ENCODE data around the gene SPAG9. TPM values are rescaled to one million over a fixed set of nuclear protein-coding genes. Genes with fewer than 3 reads are reported as not detected.

SPAG9 gene
- total RNA-seq, 6 experiments from 2014 or later, result 35.2 to 49.7 (median 43.3) TPM

- no peaks in the 10 kb centered on the region for H3K36me3 ChIP-seq
- H3K27me3 ChIP-seq, result no peaks in the 10 kb centered on the region
- TF ChIP-seq CTCF (IDR thresholded peaks at IDR 0.05), result no peak
- peak; percentile 89 for TF ChIP-seq POLR2A (IDR thresholded peaks at IDR 0.05)
- peaks cover 0 to 45% (median 12%) of the 10 kb centered on the region in 4 donors for H3K4me1 ChIP-seq
- intact Hi-C loops (cut with DNase I), result no loop called here
- H3K9me3 ChIP-seq, result no peaks in the 10 kb centered on the region
- peak overlapping the region; percentile 90 to 99 (median 96) for H3K27ac ChIP-seq
- DNase-seq, result peak; percentile 92 to 94 (median 94)
- H3K4me3 ChIP-seq, result peak overlapping the region; percentile 29 to 87 (median 56)
- ATAC-seq, result peak; percentile 72 to 81 (median 75)
- WGBS (ENCODE audit: insufficient coverage, low coverage, low lambda C conversion rate, missing lambda C conversion rate), result 19% methylated on average over 19 of the region's 23 CpGs
These were observed 1.2 kb upstream of the SPAG9 start for GRCh38 chr17:51121620-51122472.

GRCh38 chr17:51120357-51120738 is 320 bp downstream of the SPAG9 start:
- Histone ChIP-seq H3K4me1 (peaks cover 0 to 36% (median 15%) of the 10 kb centered on the region in 4 donors), H3K27me3 (no peaks in the 10 kb centered on the region), H3K9me3 (no peaks in the 10 kb centered on the region), H3K27ac (peak overlapping the region; percentile 95 to 98 (median 96)), H3K36me3 (no peaks in the 10 kb centered on the region), H3K4me3 (peak overlapping the region; percentile 87 to 98 (median 95))
- TF ChIP-seq POLR2A (IDR thresholded peaks at IDR 0.05) (no peak), CTCF (IDR thresholded peaks at IDR 0.05) (no peak)
- WGBS (ENCODE audit: insufficient coverage, low coverage, low lambda C conversion rate, missing lambda C conversion rate), result no CpG with 5 or more reads among the region's 42 CpGs
- intact Hi-C loops (cut with DNase I), result no loop called here
- ATAC-seq (peak; percentile 3 to 26 (median 7)), DNase-seq (no peak)

GRCh38 chr17:51119415-51120356 is 982 bp downstream of the SPAG9 start:
- DNase-seq (peak; percentile 59 to 73 (median 61)), ATAC-seq (peak; percentile 1 to 15 (median 4))
- Histone ChIP-seq H3K27ac (peak overlapping the region; percentile 95 to 98 (median 96)), H3K4me1 (peaks cover 0 to 34% (median 15%) of the 10 kb centered on the region in 4 donors), H3K36me3 (no peaks in the 10 kb centered on the region), H3K9me3 (no peaks in the 10 kb centered on the region), H3K27me3 (no peaks in the 10 kb centered on the region), H3K4me3 (peak overlapping the region; percentile 87 to 98 (median 95))
- TF ChIP-seq CTCF (IDR thresholded peaks at IDR 0.05), result peak in 3 of 4 donors; percentile 14 to 18 (median 17)
- TF ChIP-seq POLR2A (IDR thresholded peaks at IDR 0.05), result no peak
- intact Hi-C loops (cut with DNase I), result no loop called here
- 1% methylated on average over 16 of the region's 49 CpGs for WGBS (ENCODE audit: insufficient coverage, low coverage, low lambda C conversion rate, missing lambda C conversion rate)

GRCh38 chr17:51118330-51119195 is 2.1 kb downstream of the SPAG9 start:
- 5% methylated on average over 12 of the region's 14 CpGs for WGBS (ENCODE audit: insufficient coverage, low coverage, low lambda C conversion rate, missing lambda C conversion rate)
- DNase-seq (peak; percentile 59 to 95 (median 89)), ATAC-seq (peak; percentile 8 to 54 (median 26))
- Histone ChIP-seq H3K4me1 (peaks cover 0 to 46% (median 15%) of the 10 kb centered on the region in 4 donors), H3K9me3 (no peaks in the 10 kb centered on the region), H3K36me3 (no peaks in the 10 kb centered on the region), H3K4me3 (peak overlapping the region; percentile 87 to 98 (median 95)), H3K27ac (peak overlapping the region; percentile 95 to 98 (median 96)), H3K27me3 (no peaks in the 10 kb centered on the region)
- TF ChIP-seq CTCF (IDR thresholded peaks at IDR 0.05), result no peak
- TF ChIP-seq POLR2A (IDR thresholded peaks at IDR 0.05), result no peak
- intact Hi-C loops (cut with DNase I), result no loop called here
